Osteoblast (primary cell): Measurements from ENCODE around the gene RING1. TPM values are rescaled to one million over a fixed set of nuclear protein-coding genes. Genes with fewer than 3 reads are reported as not detected.

Experiments used
- DNase-seq: peaks from one replicate; pipeline ENCODE4 v3.0.0; 2011; ENCODE audit warnings: low spot score, mixed read lengths; ENCODE audit not compliant: insufficient read length; ENCODE audit errors: missing footprints
- H2AFZ ChIP-seq: 2 replicates; pipeline ENCODE4 v1.6.0; 2011; ENCODE audit warnings: mild to moderate bottlenecking, low read length
- H3K27ac ChIP-seq: 2 replicates; pipeline ENCODE4 v1.5.1; 2011; ENCODE audit warnings: mild to moderate bottlenecking, low read depth, low read length, moderate library complexity
- H3K27me3 ChIP-seq: 2 replicates; pipeline ENCODE4 v1.6.0; 2012; ENCODE audit warnings: mild to moderate bottlenecking, control low read depth, inconsistent platforms, low read length, moderate library complexity; ENCODE audit not compliant: insufficient read depth
- H3K36me3 ChIP-seq: 2 replicates; pipeline ENCODE4 v1.5.1; 2011; ENCODE audit warnings: mild to moderate bottlenecking, low read length, control low read depth, moderate library complexity; ENCODE audit not compliant: insufficient read depth
- H3K4me1 ChIP-seq: 2 replicates; pipeline ENCODE4 v1.5.1; 2011; ENCODE audit warnings: mild to moderate bottlenecking, low read length, control low read depth, moderate library complexity; ENCODE audit not compliant: insufficient read depth
- H3K4me2 ChIP-seq: 2 replicates; pipeline ENCODE4 v1.6.0; 2011; ENCODE audit warnings: mild to moderate bottlenecking, low read length; ENCODE audit not compliant: insufficient read depth
- H3K4me3 ChIP-seq: fragments of 200-600 bp; sonication (generic); 3 replicates; pipeline ENCODE4 v1.5.1; 2012; ENCODE audit warnings: mild to moderate bottlenecking, low read length, inconsistent platforms; ENCODE audit not compliant: insufficient read depth
- H3K79me2 ChIP-seq: 2 replicates; pipeline ENCODE4 v1.6.0; 2012; ENCODE audit warnings: mild to moderate bottlenecking, low read length, control low read depth, inconsistent platforms; ENCODE audit not compliant: insufficient read depth
- H3K9me3 ChIP-seq: 2 replicates; pipeline ENCODE4 v1.5.1; 2011; ENCODE audit warnings: low read depth, low read length, control low read depth
- H4K20me1 ChIP-seq: 2 replicates; pipeline ENCODE4 v1.6.0; 2012; ENCODE audit warnings: mild to moderate bottlenecking, low read length, control low read depth; ENCODE audit not compliant: insufficient read depth
- total RNA-seq: library from RNA; depleted of rRNA; stranded (reverse); fragments of >200 nt; gene quantifications from 2 replicates; pipeline ENCODE4 v1.2.3, GENCODE V29; 2012
- TF ChIP-seq, protein P1 (sequence below): IDR thresholded peaks from 2 replicates; pipeline ENCODE4 v1.5.1; 2011; ENCODE audit warnings: mild to moderate bottlenecking, low read depth, low read length, moderate library complexity; ENCODE audit errors: extremely low read depth

The RING1 gene
- total RNA-seq, 1 donor, result 34.0 TPM

- H3K27me3 ChIP-seq, result peaks cover 36% of the 10 kb centered on the region
- TF ChIP-seq, protein P1, sequence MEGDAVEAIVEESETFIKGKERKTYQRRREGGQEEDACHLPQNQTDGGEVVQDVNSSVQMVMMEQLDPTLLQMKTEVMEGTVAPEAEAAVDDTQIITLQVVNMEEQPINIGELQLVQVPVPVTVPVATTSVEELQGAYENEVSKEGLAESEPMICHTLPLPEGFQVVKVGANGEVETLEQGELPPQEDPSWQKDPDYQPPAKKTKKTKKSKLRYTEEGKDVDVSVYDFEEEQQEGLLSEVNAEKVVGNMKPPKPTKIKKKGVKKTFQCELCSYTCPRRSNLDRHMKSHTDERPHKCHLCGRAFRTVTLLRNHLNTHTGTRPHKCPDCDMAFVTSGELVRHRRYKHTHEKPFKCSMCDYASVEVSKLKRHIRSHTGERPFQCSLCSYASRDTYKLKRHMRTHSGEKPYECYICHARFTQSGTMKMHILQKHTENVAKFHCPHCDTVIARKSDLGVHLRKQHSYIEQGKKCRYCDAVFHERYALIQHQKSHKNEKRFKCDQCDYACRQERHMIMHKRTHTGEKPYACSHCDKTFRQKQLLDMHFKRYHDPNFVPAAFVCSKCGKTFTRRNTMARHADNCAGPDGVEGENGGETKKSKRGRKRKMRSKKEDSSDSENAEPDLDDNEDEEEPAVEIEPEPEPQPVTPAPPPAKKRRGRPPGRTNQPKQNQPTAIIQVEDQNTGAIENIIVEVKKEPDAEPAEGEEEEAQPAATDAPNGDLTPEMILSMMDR, result no peak
- H3K9me3 ChIP-seq, result no peaks in the 10 kb centered on the region
- H3K79me2 ChIP-seq, result no peaks in the 10 kb centered on the region
- H3K36me3 ChIP-seq, result peaks cover 26% of the 10 kb centered on the region
- H2AFZ ChIP-seq, result no peak overlapping the region
- no peak overlapping the region for H3K4me3 ChIP-seq
- no peak overlapping the region for H3K27ac ChIP-seq
- no peak for DNase-seq
- peaks cover 24% of the 10 kb centered on the region for H4K20me1 ChIP-seq
- no peak overlapping the region for H3K4me2 ChIP-seq
- no peaks in the 10 kb centered on the region for H3K4me1 ChIP-seq
Observed at GRCh38 chr6:33191383-33192104, 16.8 kb upstream of the RING1 start.

DNA sequence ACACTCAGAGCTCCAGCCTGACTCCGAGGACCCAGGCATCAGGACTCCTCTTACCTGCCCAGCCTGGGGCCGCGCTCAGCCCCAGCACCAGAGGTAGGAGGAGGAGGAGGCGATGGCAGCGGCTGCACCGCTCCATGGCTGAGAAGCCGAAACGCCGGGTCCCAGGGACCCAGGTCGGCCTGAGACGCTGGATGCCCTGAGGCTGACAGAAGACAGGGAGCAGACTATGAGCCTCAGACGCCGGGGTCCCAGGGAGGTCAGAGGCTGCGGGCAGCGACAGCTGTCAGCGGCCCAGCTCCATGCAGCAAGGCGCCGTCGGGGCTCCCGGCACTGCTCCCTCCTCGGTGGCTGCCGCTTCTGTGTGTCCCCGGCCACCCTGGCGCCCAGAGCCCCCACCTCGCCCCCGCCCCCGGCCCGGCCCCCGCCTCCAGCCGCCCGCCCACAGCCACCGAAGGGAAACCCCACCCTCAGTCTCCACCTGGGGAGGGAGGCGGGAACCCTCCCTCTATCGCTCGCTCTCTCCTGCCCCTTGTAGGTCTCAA is 16.1 kb upstream of the RING1 start, which contains the start of gene COL11A2:
COL11A2 (minus strand) TSS at position 363 of the 542 bp plus-strand sequence; CDS start at position 136, 227 bp downstream.
- no peak for DNase-seq
- Histone ChIP-seq H2AFZ (no peak within 1 kb of the TSS), H3K27me3 (peaks cover 32% of the 10 kb centered on the region), H3K9me3 (no peaks in the 10 kb centered on the region), H4K20me1 (peaks cover 28% of the 10 kb centered on the region), H3K27ac (no peak within 1 kb of the TSS), H3K4me1 (no peaks in the 10 kb centered on the region), H3K79me2 (peaks cover 4% of the 10 kb centered on the region), H3K4me3 (peak within 1 kb of the TSS; percentile 56), H3K36me3 (peaks cover 32% of the 10 kb centered on the region), H3K4me2 (peak within 1 kb of the TSS; percentile 71)
- TF ChIP-seq, protein P1, result no peak

DNA sequence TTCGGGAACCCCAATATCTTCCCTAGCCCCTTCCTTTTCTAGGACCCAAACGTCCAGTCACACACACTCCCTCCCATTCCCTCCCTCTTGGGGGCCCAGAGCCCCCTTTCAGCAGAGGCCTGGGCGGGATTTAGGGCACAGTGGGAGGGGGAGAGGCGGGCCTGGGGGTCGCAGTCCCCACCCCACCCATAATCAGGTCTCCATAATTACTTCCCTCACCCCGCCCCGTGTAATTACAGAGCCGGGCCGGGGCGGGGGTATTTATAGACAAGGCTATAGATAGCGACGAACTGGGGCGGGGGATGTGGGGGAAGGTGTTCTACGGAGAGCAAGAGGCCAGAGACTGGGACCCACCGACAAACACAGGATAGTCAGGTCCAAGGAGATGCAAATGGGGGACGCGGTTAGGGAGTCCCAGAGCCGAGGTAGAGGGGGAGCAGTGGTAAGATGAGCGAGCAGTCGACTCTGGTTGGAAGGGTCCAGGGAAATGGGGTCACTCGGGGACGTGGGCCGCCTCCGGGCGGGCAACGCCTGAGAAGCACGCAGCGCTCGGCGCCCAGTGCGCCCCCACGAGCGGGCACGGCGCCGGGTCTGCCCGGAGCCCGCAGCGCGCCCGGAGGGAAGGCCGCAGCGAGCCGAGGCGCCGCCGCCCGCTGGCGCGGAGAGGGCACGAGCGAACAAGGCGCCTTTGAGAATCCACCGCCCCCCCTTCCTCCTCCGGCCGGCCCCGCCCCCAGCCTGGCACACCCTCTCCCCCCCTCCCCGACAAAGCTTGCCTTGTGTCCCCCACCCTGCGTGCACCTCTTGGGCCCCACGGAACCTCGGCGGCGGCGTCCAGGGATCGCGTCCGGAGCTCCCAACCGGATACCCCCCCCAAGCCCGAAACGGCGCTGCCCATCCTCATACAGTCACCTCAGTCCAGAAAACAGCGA is 15.4 kb upstream of the RING1 start:
- Histone ChIP-seq H2AFZ (no peak overlapping the region), H3K27me3 (peaks cover 32% of the 10 kb centered on the region), H3K4me2 (peak overlapping the region; percentile 71), H3K27ac (no peak overlapping the region), H4K20me1 (peaks cover 34% of the 10 kb centered on the region), H3K4me1 (peaks cover 5% of the 10 kb centered on the region), H3K79me2 (peaks cover 9% of the 10 kb centered on the region), H3K4me3 (peak overlapping the region; percentile 56), H3K36me3 (peaks cover 34% of the 10 kb centered on the region), H3K9me3 (no peaks in the 10 kb centered on the region)
- DNase-seq, result peak; percentile 92
- TF ChIP-seq, protein P1, result no peak
